EH (cell line): Measurements from ENCODE around the gene SYNE1.

Experiments used
- DNase-seq: peaks from one replicate; pipeline ENCODE4 v3.0.0-alpha.2; 2015; ENCODE audit warnings: low read depth

Gene SYNE1

DNA sequence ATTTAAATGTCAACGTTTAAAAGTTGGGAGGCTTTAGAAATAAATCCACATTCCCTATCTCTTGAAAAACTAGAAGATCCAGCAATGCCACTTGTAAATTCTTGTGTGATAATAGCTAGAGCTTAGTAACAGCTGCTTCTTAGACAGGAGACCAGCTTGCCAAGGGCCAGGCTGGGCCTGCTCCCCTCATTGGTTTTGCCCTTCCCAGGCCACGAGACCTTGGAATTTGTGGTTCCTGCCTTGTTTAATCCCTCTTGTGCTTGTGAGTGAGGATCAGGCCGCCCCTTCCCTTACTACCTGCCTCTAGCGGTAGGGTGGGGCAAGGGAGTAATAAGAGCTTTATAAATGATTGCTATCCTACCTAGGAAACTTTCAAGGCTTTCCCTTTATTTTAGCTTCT lies 363.5 kb downstream of the SYNE1 start:
- DNase-seq = peak; percentile 43

- DNase-seq = peak; percentile 81
These were observed 364.2 kb downstream of the SYNE1 start for GRCh38 chr6:152273002-152273401.

GRCh38 chr6:152272486-152272885 lies 364.7 kb downstream of the SYNE1 start:
- peak; percentile 45 for DNase-seq

DNA sequence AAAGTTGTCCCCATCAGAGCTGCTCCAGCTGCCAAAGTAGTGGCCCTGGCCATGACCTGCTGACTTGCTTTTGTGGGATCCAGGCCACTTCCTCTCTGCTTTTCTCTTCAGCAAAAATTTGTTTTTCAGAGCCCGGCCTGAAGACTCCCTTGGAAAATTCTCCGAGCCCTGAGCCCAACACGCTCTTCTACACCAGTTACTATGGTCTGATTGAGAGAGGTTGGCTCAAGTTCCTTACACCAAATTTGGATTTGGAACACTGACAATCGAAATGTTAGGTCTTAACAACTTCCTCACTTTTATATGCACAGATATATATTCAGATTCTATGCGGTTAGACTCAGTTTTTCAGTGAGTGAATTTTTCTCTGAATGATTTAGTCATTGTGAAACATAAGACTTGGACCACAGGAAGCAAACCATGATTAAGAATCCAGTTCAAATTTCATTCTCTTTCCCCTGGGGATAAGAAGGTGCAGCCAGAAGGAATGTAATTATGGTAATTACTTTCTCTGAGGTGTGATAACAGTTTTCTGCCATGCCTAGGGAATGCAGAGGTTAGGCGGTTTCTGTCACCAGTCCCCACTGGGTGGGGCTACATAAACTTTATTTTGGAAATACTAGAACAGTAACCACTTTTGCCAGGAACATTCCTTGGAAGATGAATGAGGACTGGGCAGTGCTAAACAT lies 365.2 kb downstream of the SYNE1 start:
- peak; percentile 63 for DNase-seq

DNA sequence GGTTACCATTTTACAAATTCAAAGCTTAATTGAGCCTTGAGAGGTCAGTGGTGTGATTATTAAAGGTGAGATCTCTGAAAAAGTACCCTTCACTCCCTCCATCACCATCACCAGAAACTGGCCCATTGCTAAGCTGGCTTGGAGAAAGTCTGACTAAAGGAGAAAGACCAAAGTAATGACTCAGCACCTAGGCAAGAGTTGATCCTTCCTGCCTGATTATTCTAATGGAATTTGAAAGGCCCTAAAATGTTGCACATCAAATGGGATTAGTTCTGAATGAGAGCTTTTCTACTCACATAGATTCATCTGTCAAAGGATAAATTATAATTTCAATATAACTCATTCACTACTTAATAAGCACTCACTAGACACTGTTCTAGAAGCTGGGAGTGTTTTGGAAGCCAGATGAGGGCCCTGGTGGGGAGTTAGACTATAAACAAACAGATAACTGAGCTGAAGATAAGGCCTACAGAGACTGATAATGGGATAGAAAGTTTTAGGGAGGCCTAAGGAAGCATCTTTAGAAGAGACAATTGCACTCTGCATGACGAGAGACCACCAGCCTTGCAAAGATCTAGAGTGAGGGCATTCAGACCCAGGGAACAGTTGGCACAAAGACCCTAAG lies 366.7 kb downstream of the SYNE1 start:
- peak; percentile 68 for DNase-seq

DNA sequence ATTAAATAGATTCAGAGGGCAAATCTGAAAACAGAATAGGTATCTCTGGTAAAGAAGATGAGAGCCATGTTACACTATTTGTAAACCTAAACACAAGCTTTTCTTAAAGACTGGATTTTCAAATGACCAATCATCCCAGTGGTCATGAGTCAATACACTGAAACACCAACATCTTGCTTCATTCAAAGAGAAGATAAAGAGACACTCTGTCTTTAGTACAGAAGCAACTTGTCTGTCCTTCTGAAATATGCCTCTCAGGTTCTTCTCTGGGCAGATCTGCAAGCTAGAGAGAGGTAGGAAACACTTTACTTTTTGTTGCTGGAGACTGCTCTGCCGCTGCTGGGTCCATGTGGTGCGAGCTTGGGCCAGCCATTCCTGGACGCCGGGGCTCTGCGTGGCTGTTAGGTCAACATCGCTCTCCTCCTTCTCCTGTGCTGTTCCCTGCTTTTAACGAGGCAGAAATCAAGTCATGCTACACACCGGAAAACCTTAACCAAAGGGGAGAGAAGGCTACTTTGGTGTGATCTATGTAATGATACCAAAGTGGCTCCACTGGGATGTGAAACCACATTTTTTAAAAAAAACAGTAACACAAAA lies 368.2 kb downstream of the SYNE1 start:
- no peak for DNase-seq

DNA sequence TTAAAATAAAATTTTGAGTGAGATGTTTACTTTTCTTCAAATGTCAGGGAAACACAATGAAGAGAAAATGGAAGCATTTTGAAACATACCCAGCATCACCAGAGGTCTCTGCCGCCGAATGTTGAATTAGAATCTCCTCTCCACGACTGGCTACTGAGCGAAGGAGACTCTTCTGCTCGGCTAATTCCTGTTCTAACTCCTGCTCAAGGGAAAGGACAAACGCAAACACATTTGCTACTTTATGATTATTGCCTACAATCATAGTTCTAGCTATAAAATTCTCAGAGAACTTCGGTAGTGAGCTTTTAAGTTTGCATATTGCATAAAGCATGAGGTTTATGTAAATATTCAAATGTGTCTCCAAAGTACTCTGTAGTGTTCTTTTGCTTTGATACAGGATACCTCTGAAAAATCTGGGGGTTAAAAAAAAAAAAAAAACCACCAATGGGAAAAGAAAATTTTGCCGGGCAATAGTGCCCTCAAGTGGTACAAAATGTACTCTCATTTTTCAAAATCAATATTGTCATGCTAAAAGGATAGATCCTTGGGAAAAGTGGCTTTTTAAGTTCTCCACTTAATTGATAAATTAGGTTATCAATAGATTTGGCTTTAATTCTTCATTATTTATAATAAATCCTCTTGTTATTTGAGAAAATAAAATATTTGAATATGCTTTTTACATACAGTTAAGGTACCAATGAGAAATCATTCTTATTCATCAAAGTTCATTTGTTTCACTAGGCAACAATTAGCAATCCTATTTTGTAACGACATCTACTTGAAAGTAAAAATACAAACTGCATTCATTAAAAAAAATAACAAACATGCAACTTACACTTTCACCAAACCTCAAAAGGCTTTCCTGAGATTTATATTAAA lies 369.0 kb downstream of the SYNE1 start:
- DNase-seq = peak; percentile 43

DNA sequence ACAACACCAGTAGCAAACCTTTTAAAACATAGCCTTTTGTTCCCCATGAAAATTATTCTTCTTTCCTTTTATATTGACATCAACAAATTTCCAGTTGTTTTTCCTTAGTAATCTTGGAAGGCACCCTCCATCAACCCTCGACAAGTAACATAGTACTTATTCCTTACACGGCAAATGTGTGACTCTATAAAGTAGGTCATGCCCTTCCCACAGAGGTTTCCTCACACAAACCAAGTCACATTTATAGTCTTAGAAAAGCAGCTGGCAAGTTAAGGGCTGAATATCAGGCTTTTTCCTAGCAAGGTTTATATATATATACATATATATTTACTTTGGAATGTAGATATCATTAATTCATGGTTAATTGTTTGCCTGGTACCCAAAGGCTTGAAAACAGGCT lies 371.5 kb downstream of the SYNE1 start:
- DNase-seq = no peak

- DNase-seq = no peak
These were observed 373.6 kb downstream of the SYNE1 start for GRCh38 chr6:152263582-152263981.

DNA sequence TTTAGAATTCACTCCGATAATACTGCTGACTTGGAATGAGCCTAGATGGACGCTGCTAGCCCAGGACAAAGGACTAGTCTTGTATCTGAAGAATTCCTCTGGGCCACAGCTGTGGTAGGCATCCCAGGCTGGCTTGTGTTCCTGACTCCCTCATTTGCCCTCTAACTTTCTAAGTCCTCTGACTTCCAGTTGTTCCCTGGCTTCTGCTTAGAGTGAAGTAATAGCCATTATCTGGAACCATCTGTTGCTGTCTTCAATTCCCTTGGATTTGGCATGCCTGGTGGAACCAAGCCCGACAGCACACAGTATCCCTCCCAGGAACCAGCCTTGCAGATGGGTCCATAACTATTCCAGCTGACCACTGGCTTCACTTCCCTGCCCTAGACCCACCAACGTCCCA lies 376.0 kb downstream of the SYNE1 start:
- no peak for DNase-seq

- DNase-seq = no peak
These were observed 377.9 kb downstream of the SYNE1 start for GRCh38 chr6:152259234-152259633.

DNA sequence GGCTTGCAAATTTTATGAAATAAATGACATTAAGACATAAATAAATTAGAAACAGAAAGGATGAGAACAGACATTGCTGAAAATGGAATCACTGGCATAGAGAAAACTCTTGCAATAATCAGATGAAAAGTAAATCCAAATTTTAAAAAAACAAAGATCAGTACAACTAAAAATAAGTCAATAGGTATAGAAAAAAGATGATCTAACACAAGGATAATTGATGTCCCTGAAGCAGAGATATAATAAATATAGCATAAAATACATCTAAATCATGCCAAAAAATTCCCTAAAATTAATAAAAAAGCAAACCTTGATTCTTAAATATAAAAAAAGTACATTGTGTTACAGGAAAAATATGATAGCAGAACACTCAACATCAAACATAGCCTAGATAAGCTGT lies 379.6 kb downstream of the SYNE1 start:
- no peak for DNase-seq

GRCh38 chr6:152250127-152250526 lies 387.0 kb downstream of the SYNE1 start:
- DNase-seq = no peak

DNA sequence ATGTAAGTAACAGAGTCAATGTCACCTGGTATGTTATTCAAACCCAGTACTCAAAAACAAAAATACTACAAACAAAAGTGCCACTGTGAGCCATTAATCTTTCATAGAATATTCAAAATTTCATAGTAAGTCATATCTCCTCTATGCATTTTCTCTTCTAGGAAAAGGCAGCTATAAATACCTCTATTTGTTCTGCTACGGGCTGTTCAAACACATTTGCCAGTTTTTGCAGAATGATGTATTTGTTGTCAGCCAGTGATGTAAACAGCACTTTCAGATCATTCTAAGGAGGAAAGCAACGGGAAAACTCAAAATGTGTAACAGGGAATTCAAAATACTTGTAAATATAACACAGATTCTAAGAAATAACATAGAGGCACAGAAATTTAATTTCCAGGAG lies 388.2 kb downstream of the SYNE1 start:
- no peak for DNase-seq

DNA sequence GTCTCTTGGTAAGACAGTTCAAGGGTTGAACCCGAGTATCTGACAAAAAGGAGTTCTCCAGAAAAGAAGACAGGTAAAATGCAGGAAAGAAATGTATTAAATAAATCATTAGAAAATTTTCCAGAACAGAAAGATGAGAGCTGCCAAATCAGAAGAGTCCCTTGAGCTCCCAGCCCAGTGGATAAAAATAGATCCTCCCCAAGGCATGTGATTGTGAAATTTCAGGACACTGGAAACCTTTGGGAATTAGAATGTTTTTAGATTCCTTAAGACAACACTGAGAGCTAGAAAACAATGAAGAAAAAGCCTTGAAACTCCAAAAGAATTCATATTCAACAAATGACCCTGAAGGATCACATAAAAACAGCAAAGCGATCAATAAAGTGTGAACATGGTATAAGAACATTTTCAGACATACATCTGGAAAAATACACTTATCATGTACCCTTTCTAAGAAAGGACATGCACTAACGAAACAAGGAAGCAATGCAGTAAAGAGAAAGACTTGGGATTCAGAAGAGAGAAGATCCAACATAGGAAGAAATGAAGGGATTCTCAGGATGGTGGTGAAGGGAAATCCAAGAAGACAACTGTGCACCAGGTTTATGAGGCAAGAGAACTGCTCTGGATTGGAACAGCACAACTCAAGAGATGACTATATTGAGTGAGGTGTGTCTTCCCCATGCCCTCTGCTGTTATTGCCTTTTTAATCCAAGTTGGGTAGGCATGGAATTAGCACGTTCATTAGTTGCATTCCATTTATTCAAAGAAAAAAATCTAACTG lies 390.4 kb downstream of the SYNE1 start:
- peak; percentile 72 for DNase-seq

DNA sequence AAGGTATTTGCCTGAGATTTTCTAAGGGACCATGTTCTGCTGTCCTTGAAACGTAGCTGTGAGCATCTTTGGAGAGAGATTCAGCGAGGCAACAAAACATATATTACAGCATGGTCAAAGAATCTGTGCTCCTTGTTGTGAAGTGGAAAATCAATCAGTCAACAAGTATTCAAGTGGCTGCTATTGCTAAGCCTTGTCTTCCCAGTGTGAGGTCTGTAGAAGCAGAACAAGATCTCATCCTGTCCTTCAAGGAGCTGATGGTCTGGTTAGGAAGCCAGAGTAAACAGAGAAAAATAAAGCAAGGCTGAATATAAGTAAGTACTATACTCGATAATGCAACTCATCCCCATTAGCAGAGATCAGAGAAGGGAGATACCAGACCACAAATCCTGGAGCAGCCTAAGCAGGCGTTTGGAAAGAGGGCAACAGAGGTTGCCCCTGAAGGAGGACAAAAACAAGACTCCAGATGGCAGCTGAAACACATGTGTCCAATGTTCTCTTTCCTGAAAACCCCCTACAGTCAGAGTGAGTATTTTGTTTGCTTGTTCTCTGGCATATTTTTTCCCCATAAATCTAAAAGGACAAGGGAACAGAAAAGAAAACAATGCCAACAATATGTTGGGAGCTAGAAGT lies 392.0 kb downstream of the SYNE1 start:
- peak; percentile 41 for DNase-seq

GRCh38 chr6:152241013-152241766 lies 396.0 kb downstream of the SYNE1 start:
- no peak for DNase-seq

DNA sequence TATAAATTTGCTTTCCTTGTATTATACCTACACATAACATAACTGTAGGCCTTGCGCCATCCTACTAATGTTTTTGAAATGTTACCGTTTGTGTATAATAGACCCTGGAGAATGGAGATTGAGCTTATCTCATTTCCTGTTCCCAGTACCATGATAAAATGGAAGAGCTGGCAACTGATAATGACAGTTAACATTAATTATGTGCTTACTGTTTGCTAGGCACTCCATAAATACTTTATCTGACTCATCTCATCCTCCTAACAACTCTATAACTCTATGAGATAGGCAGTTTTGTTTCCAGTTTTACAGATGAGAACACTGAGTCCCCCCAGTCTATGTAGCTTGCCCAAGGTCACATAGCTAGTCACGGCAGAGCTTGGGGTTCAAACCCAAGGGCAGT lies 396.7 kb downstream of the SYNE1 start:
- no peak for DNase-seq

- DNase-seq = no peak
These were observed 400.6 kb downstream of the SYNE1 start for GRCh38 chr6:152236370-152237097.
